Measurements from ENCODE around the gene ATRIP.

The ATRIP gene

GRCh38 chr3:48426401-48426909, 20.1 kb upstream of the ATRIP start:
- H3K4me3 ChIP-seq (ENCODE audit: low read depth, low read length): no peak overlapping the region
- TF ChIP-seq CTCF (IDR thresholded peaks at IDR 0.05; ENCODE audit: borderline replicate concordance, insufficient read depth, low read depth, low read length): no peak

DNA sequence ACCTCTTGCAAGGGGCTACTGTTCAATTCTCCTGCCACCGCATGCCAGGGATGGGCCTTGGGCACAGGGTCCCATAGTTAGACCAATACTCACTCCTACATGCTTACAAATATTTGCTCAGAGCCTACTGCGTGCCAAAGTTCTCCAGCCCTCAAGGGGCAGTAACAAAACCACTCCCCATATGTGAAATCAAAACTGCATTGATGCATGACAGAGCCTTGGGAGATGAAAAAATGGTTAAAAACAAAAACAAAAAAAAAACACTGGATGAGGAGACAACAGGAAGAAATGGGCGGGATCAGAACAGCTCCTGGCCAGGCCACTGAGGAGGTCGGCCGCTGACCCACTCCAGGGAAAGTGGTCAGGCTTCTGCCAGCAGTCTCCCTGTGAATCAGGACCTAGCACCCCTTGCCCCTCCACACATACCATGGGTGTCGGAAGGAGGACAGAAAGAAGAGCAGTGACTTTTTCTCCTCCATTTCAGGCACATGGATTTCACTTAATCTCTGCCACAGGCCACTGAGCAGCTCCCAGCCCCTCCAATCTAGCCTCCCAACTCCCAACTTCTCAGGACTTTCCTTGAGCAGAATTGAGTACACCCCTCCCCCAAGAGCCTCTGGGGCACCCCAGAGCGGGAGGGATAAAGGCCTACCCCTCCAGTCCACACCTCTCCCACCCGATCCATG, 19.4 kb upstream of the ATRIP start:
- H3K4me3 ChIP-seq (ENCODE audit: low read depth, low read length): no peak overlapping the region
- no peak for TF ChIP-seq CTCF (IDR thresholded peaks at IDR 0.05; ENCODE audit: borderline replicate concordance, insufficient read depth, low read depth, low read length)

- no peak overlapping the region for H3K4me3 ChIP-seq (ENCODE audit: low read depth, low read length)
- no peak for TF ChIP-seq CTCF (IDR thresholded peaks at IDR 0.05; ENCODE audit: borderline replicate concordance, insufficient read depth, low read depth, low read length)
Measured at GRCh38 chr3:48427630-48427962, 18.9 kb upstream of the ATRIP start.

DNA sequence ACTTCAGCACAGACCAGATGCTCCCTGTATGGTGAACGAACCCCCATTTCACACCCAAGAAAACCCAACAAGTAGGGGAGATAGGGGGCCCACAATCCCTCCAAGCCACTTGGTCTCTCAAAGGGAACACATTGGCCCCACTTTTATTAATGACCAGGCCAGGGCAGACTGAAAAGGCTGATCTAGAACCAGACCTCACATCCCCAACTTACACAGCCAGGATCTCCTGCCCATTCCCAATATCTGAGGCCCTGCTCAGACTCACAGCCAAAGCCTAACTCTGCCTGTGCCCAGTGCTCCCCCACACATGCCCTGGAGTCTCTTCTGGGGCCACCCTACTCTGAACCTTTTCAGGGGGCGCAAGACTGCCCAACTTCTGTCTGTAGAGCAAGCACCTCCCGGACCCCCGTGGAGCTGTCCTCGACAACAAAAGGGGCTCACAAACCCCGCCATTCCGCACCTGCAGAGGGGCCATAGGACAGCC, 18.4 kb upstream of the ATRIP start:
- TF ChIP-seq CTCF (IDR thresholded peaks at IDR 0.05; ENCODE audit: borderline replicate concordance, insufficient read depth, low read depth, low read length): no peak

DNA sequence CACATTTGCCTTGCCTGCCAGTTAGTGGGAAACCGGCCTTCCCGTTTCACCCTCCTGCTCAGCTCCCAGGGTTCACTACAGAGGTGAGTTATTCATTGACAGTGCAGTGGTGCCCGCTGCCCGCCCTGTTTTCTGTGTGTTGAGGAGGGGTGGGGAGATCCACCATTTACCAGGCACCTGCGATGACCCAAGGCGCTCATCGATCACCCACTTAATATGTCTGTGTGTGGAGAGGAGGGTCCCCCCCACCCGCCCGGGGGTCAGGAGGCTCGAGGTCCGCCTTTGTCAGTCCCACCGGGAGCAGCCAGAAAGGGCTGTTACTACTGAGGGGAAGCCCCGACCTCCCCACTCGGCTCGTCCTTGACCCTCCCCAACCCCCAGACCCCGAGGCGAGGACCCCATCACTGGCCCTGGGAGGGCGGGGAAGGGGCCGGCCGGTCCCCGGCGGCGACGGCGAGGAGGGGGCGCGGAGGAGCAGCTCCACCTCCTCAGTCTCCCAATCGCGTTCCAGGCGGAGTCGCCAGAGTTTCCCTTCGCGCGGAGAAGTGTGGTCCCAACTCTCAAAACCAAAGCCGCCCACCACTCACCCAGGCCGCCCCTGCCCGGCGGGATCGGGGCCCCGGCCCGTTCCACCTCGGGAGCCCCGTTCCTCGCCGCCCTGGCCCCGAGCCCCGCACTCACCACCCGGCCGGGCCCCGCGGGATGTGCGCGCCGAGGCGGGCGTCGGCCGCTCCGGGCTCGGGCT, 17.8 kb upstream of the ATRIP start:
- no peak for TF ChIP-seq CTCF (IDR thresholded peaks at IDR 0.05; ENCODE audit: borderline replicate concordance, insufficient read depth, low read depth, low read length)
- H3K4me3 ChIP-seq (ENCODE audit: low read depth, low read length): peak overlapping the region; percentile 75

More for the DNA sequence above, 18.4 kb upstream of the ATRIP start:
- no peak overlapping the region for H3K4me3 ChIP-seq (ENCODE audit: low read depth, low read length)

GRCh38 chr3:48429317-48429959, 17.1 kb upstream of the ATRIP start:
- TF ChIP-seq CTCF (IDR thresholded peaks at IDR 0.05; ENCODE audit: borderline replicate concordance, insufficient read depth, low read depth, low read length): no peak
- H3K4me3 ChIP-seq (ENCODE audit: low read depth, low read length): peak overlapping the region; percentile 75
